Esophagus mucosa (tissue), 1 donor: Measurements from ENCODE around the gene NEDD8. TPM values are rescaled to one million over a fixed set of nuclear protein-coding genes. Genes with fewer than 3 reads are reported as not detected.

Experiments
- ATAC-seq: fragments of 200-7000 bp; cut with Tn5 transposase; one replicate; pipeline ENCODE4 v1.9.1; 2020
- total RNA-seq: library from RNA; stranded (reverse); gene quantifications from one replicate; pipeline ENCODE4 v1.2.4, GENCODE V29; 2023
- donor health status: DM: yes; HTN: yes; CAD: no.

NEDD8 gene
- total RNA-seq, 1 donor from 2014 or later: 131 TPM

DNA sequence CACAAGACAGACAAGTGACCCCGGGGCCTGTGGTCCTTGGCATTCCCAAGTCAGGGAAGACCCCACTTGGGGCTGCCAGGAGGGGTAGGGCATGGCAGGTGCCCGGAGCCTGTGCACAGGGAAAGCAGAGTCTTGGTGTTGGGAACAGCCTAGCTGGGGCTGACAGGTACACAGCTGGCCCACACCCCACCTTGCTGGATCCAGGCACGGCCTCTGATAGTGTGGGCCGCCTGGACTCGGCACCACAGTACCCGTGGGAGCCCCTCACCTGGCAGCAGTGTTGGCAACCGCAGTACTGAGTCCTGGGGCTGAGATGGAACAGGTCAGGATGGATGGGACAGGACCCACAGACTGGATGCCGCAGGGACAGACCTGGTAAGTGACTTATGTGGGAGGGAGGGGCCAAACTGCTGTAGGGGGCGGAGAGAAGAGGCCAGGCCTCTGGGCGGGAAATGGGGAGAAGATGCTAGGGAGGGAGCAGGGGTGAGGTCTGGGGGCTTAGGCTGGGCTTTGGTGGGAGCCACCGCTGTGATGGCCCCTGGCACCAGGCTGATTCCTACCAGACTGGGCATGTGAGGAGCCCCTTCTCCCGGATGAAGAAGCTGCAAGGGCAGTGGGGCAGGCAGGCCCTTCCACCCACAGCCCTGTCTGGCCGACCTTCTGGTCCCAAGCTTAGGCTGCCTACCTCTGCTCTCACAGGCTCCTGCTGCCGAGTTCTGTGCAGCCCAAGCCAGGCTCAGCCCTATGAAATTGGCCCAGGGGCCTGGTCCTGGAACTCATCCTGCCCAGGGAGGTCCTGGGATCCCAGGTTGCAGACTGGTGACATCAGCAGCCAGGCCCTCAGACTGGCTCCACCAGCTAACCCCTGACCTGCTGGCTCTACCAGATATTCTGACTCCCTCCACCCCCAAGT lies 30.9 kb upstream of the NEDD8 start, which contains the start of gene TGM1:
Gene TGM1, minus strand, starts transcription at position 357 of the 913 bp plus-strand sequence. CDS start 825 bp downstream, outside the sequence.
- peak; percentile 45 for ATAC-seq

DNA sequence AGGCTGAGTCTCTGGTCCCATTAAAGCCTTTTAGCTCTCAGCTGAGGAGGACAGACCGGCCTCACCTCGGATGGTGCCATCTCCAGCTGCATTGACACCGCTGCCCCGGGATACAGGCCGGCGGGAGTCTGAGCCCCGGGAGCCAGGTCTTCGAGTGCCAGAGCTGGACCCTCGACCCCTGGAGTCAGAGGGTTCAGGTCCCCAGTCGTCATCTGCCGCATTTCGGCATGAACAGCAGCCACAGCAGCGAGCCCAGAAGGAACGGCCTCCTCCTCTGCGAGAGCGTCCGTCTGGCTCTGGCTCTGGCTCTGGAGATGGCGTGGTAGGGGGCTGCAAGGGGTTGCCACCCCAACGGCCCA lies 29.8 kb upstream of the NEDD8 start:
- no peak for ATAC-seq

DNA sequence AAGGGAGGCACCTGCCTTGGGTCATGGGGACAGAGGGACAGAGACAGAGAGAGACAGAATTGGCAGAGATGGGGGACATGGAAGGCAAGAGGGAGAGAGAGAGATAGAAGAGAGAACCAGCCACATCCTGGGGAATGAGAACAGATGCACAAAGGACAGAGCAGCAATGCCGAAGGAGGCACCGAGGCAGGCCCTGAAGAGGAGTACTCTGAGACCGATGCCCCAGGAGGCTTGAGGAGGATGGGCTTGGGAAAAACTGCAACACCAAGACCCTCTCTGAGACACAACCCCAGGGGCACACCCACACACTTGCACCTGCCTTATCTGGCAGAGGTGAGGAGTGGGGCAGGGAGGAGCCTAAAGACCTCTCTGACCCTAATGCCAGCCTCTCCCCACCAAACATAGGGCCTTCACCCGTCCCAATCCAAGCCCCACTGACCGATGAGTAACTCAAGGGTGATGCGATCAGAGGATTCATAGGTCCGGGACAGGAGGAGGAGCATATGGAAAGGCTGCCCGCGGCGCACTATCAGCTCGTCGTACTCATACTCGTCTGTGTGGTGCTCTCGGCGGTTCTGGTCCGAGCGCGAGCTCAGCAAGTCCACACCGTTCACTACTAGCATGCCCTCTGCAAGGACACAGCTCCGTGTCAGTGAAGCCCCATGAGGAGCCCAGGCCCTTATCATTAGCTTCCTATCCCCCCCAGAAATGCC lies 29.2 kb upstream of the NEDD8 start:
- ATAC-seq: no peak

DNA sequence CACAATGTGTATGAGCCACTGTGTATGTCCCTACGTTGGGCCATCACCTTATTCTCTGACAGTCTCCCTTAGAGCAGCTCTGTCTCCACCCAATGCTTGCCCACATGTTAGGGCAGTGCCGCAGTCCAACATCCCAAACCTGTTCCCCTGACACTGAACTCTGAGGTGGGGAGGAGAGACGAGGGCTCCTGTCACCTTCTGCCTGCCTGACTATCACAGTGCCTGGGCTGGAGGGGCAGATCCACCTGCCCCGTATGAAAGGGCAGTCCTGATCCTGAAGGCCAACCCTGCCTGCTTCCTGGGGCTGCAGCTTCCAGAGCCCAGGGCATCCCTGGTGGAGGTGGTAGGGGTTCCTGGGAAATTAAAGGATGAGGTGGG lies 28.6 kb upstream of the NEDD8 start:
- no peak for ATAC-seq

DNA sequence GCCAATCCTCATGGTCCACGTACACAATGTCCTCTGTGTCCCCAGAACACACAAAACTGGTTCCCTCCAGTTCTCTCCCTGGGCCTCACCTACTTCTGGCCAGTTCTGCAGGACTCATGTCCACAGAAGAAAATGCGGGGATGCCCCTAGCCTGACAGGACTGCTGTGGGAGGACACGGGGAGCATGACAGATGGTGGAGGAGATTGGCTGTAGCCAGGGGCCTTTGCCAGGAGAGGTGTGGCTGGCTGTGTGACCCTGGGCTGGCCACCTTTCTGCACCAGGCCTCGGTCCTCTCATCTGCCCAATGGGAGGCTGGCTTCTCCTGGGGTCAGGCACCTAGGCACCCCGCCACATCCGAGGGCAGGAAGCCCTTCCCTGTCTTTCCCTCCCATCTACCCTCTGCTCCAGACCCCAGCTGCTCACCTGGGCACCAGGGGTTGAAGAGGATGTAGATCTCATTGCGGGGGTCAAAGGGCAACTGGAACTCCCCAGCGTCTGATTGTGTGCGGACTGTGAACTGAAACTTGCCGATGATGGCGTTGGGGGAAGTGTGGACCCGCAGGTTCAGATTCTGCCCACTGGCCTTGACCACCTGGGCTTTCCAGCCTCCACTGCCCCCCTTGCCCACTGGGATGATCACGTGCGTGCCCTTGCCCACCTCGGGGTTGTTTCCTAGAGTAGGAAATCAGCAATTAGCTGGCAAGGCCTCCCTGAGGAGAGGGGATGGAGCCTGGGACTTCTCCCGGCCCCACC lies 28.0 kb upstream of the NEDD8 start:
- no peak for ATAC-seq

DNA sequence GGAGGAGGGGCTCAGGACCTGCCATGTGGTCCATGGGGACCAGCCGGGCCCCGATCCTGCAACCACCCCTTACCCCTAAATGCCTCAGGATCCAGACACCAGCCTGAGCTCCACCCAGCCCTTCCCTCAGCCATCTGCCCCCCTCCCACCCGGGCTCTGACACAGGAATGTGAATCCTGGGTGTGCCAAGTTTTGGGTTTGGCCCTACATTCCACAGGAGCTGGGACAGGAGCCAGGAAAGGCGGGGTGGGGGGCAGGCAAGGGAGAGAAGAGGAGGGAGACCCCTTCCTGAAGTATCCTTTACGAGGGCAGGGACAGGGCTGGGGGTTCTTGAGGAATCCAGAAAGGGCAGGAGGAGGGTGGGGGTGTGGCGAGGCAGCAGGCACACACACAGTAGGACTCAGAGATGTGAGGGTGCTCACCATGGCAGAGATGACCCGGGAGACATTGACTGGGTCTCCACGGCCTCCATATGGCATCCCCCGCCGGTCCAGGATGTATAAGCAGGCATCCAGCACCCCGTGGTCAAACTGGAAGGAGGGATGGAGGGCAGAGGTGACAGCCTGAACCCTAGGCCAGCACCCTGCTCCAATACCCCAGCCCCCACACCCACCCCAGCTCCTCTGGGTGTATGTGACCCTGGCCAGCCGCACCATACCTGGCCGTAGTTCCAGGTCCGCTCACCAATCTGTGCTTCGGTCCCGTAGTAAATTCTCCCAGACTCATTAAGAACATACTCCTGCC lies 27.3 kb upstream of the NEDD8 start:
- ATAC-seq: peak; percentile 14

DNA sequence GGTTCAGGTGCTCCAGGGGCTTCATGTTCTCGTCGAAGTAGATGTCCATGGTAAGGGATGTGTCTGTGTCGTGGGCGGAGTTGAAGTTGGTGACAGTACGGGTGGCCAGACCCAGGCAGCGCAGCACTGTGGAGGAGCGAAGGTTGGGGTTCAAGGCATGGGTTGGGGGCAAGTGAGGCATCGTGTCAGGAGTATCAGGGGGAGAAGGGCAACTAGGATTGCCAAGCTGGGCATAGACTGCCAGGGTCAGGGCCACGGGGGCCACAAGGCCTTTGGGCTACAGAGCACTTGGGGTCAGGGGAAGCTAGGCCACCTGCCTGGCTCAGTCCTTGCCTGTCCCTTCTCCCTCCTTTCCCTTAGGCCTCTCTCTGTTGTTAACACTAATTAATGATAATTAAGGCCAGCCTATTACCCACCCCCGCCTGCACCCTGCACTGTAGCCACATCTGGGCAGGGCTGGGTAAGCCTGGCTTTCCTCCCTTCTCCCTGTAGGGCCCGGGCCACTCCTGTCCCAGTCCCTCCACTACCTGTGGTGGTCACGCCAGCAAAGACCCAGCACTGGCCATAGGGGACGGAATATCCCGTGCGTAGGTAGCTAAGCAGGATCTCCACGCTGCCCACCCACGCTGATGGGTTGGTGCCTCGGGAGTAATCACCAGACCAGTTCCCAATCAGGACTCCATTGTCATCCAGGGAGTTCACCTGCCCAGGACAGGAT lies 26.5 kb upstream of the NEDD8 start:
- no peak for ATAC-seq

DNA sequence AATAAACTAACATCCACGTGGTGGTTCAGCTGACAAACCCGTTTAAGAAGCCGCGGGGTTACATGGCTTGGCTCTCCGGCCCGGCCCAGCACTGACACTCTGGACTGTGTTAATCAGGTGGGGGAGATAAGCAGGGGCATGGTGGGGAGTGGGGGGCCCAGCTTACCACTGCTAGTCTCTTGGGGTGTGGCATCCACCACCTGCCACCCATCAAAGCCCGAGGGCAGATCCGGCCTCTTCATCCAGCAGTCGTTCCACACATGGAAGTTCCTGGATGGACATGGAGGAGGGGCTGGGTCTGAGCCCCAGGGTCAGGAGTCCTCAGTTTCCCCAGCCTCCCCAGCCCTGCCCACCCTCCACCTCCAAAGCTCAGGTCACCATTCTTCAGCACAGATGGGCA lies 26.0 kb upstream of the NEDD8 start:
- no peak for ATAC-seq

DNA sequence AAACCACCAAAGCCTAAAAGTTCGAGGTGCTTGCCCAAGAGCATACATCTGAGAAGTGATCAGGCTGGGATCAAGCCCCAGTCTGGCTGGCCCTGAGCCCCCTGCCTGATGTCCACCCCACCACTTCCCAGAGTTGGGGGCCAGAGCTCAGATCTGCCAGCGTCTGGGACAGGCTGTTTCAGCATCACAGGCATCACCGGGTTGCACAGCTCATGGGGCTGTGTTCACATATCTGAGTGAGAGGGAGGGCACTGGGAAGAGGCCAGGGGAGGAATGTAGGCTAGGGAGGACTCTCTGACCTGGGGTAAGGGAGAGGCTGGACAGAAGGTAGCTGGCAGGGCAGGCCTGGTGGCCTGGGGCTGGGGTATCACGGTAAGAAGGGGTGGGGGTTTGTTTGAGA lies 24.8 kb upstream of the NEDD8 start:
- no peak for ATAC-seq

DNA sequence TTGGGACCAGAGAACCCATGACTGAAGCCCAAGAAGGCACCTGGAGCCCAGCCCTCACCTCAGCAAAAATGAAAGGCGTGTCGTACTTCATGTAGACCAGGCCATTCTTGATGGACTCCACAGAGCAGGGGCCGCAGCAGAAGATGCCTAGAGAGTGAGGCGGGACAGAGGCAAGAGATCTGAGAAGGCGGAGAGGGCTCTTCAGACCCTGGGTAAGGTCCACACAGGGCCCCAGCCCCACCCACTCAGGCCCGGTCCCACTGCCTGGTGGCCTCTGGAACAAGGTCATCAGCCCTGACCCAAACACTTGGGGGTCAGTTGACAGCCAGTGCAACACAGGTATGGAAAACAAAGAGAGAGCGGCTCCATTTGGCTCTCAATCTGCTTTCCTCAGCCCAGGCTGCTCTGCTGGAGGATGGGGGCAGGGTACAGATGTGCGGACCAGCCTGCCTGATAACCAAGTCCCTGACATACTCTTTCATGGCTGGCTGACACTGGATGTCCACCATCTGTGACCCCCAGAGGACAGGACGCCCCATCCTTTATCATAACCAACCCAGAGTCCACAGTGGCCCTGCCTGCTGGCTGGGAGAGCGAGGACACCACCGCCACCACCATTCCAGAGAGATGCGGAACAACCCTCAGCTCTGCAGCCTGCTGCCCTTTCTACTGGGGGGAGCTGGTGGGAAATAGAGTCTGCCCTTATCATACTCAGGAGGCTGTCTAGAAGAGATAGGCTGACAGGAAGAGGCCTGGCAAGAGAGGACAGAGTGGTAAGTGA lies 24.0 kb upstream of the NEDD8 start:
- no peak for ATAC-seq

DNA sequence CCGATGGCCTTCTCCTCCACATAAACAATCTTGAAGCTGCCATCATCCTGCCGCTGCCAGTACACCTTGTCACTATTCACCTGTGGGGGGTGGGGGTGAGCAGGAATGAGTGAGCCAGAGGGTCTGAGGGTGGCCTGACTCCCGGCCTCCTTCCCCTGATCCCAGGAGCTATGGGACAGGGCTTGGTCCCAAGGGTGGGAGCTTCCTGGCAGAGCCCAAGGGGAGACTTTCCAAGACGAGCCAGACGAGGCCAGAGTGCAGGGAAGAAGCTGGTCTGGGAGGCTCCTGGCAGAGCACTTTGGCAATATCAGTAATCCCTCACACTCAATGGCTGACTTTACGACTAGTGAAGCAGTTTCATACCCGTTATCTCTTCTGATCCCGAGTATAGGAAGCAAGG lies 23.3 kb upstream of the NEDD8 start:
- no peak for ATAC-seq

DNA sequence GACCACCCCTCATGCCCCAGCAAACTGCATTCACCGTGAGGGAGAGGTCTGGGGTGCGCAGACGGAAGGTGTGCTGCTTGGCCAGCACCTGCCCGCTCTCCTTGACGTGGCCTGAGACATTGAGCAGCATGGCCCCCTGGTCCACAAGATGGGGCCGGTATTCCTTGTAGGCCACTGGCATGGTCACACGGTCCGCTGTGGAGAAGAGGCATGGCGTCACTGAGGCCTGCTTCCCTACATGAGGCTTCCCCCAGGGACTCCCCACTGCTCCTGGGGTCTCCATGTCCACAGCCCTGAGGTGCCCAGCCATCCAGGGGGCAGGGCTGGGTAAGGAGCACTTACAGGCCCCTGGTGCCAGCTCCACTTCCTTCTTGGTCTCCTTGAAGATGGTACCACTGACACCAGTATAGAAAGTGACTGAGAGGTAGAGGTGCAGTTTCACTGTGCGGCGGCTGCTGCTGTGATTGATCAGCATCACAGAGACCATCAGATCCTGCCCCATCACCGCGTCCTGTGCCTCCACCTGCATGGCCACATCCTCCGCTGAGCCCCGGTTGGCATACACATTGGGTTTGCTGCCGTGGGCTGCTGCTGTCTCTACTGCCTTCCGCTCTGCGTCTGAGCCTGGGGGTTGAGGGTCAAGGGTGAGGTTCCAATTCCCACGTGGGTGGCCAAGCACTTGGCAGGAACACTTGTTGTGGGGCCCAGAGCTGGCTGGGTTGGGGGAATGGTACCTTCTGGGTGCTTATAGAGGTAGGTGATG lies 22.6 kb upstream of the NEDD8 start:
- no peak for ATAC-seq

DNA sequence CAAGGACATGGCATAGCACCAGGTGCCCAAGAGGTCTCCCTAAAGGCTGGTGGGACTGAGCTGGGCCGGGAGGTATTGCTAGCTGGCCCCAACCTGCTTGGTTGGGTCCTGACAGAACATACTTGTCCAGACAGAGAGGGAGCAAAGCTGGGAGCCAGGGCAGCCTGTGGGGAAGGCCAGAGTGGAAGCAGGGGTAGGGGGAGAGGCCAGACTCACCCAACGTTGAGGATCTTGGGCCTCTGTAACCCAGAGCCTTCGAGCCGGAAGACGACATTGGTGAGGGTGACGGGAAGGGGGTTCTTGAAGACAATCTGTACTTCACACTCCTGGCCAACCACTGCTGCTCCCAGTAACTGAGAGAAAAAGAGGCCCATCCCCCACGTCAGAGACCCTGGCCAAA lies 21.8 kb upstream of the NEDD8 start:
- ATAC-seq: no peak

DNA sequence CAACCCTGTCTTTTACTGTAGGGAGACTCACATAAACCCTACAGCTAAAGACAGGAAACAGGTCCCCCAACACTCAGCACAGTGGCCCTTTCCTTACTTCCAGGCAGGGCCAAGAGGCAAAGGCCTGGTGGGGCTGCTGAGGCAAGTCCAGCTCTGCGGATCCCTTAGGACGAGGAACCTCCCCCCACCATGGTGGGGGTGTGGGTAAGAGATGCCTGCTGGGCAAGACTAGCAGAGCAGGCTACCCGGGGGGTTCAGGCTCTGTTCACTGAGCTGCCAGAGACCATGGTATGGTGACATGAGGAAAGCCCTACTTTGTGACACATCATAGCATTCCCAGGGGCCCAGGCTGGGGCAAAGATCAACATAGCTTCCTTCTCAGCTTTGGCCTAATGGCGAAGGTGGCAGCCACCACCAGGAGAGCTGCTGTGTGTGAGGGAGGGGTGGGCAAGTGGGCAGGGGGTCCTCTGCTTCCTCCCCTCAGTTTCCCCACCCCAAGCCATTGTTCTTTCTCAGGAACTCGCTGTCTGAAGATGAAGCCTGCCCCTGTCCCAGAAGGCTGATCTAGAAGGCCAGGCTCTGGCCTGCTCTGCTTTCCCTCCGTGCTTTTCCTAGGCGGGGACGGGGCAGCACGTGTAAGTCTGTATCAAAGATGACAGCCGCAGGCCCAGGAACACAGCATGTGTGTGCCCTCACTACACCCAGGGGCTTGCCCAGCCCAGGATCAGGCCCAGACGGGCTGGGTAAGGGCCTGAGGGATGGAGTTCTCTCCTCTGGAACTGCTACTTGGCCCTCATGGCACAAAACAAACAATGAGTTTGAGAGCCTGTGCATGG lies 20.3 kb upstream of the NEDD8 start:
- no peak for ATAC-seq

DNA sequence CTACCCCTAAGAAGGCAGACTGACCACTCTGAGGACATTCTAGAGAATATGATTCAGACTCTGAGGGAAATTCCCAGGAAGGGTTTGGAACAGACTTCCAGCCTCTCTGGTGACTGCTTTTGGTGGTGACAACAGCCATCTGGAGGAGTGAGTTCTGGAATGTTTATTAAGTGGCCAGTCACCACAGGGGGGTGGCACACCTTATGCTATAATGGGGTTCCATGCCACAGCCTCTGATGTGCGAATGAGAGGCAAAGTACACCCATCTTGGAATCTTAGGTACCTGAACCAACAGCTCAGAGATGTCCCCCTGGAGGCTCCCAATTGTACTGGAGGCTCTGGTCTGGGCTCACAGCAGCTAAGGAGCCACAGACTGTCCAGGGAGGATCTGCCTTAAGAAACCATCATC lies 19.7 kb upstream of the NEDD8 start:
- ATAC-seq: no peak

DNA sequence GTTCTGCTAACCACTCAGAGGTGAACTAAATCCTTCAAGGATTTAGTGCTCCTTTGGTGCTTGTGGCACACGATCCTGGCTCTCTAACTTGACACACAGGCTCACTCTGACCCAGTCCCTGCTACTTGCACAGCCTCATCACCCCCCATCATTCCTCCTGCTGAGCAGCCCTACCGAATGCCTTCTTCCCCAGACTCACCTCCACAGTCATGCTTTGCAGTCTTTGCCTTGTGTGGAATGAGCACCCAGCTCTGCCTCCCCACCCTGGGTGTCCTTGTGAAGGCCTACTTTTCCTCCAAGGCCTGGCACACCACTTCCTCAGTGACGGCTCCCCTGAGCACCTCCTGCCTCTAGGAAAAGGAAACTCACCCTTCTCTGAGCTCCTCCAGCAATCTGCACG lies 18.2 kb upstream of the NEDD8 start:
- ATAC-seq: no peak

DNA sequence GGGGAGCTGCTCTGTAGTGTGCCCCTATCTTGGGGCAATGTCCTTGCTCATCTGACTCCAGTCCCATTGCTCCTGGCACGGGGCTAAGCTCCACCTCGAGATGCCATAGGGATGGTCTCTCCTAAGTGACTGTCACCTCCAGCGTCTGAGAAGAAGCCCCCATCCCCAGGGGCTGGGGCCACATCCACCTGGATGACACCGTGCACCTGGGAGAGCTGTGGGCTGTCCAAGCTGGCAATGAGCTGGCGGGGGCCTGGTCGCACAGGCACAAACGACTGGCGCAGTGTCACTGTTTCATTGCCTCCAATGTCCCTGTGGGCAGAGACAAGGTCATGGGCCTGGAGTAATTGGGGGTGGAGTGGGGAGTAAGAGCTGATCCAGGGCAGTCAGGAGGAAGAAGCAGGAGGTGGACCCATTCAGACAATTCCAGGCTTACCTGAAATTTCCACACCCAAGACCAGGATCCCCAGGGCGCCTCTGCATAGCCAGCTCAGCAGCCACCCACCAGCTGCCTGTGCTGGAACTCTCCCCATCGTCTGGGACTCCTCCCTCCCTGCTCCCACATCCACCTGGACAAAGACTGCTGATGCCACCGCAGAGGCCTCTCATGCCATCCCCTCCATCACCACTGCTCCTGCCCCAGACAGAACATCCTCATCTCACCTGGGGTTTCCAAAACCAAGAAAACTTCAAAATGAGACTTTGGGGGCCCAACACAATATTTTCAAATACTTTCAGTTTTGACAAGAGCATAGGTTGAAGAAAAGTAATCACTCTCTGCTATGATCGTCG lies 17.3 kb upstream of the NEDD8 start:
- peak; percentile 1 for ATAC-seq

DNA sequence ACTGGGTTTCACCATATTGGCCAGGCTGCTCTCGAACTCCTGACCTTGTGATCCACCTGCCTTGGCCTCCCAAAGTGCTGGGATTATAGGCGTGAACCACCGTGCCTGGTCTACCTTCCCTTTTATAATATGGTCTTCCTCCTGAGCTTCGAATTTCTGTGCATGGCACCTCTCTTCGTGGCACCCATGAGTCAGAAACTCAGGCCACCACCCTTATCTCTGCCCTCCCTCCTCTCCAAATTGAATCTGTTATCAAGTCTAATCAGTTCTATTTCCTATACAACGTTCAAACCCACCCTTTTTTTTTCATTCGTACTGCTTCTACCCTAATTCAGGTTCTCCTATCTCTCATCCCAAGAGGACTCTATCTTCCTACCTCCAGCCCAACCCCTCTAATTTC lies 15.3 kb upstream of the NEDD8 start:
- ATAC-seq: no peak
